Stimulated activated memory B cell treated with anti-CD40 and anti-IgM and Interleukin-4, amounts not matched to agents 10 μg/mL and 1 μg/mL and 100 μg/mL, for 72 hours (primary cell): Measurements from ENCODE around the gene CLEC5A.

ENCODE experiments used
- ATAC-seq: fragments of 150-1000 bp; cut with Tn5 transposase; 2 replicates; pipeline ENCODE4 v1.10.0; 2021
- H3K27ac Mint-ChIP-seq: one replicate; pipeline ENCODE4 v1.8.0; 2022; ENCODE audit warnings: mild to moderate bottlenecking, mixed read lengths
- H3K27me3 Mint-ChIP-seq: one replicate; pipeline ENCODE4 v1.8.0; 2022; ENCODE audit warnings: mixed read lengths
- H3K36me3 Mint-ChIP-seq: one replicate; pipeline ENCODE4 v1.8.0; 2022; ENCODE audit warnings: mixed read lengths
- H3K4me1 Mint-ChIP-seq: one replicate; pipeline ENCODE4 v1.8.0; 2022; ENCODE audit warnings: mixed read lengths
- H3K4me3 Mint-ChIP-seq: one replicate; pipeline ENCODE4 v1.8.0; 2022; ENCODE audit warnings: mild to moderate bottlenecking, moderate library complexity, mixed read lengths
- H3K9me3 Mint-ChIP-seq: one replicate; pipeline ENCODE4 v1.8.0; 2022; ENCODE audit warnings: mixed read lengths

CLEC5A gene

GRCh38 chr7:141960687-141961422 is 14.1 kb upstream of the CLEC5A start:
- no peak overlapping the region for H3K4me3 Mint-ChIP-seq
- peak; percentile 67 for ATAC-seq
- H3K27ac Mint-ChIP-seq = peak overlapping the region; percentile 33
- H3K9me3 Mint-ChIP-seq = peaks cover 14% of the 10 kb centered on the region
- no peaks in the 10 kb centered on the region for H3K36me3 Mint-ChIP-seq
- H3K27me3 Mint-ChIP-seq = no peaks in the 10 kb centered on the region
- peaks cover 18% of the 10 kb centered on the region for H3K4me1 Mint-ChIP-seq

GRCh38 chr7:141956084-141956483 is 9.3 kb upstream of the CLEC5A start:
- H3K4me1 Mint-ChIP-seq = peaks cover 14% of the 10 kb centered on the region
- no peak for ATAC-seq
- no peak overlapping the region for H3K4me3 Mint-ChIP-seq
- no peaks in the 10 kb centered on the region for H3K36me3 Mint-ChIP-seq
- peaks cover 7% of the 10 kb centered on the region for H3K9me3 Mint-ChIP-seq
- H3K27ac Mint-ChIP-seq = no peak overlapping the region
- H3K27me3 Mint-ChIP-seq = peaks cover 7% of the 10 kb centered on the region

GRCh38 chr7:141954334-141954733 is 7.6 kb upstream of the CLEC5A start:
- Mint-ChIP-seq H3K4me3 (no peak overlapping the region), H3K27me3 (peaks cover 7% of the 10 kb centered on the region), H3K4me1 (no peaks in the 10 kb centered on the region), H3K36me3 (no peaks in the 10 kb centered on the region), H3K27ac (no peak overlapping the region), H3K9me3 (peaks cover 3% of the 10 kb centered on the region)
- no peak for ATAC-seq

- no peak overlapping the region for H3K27ac Mint-ChIP-seq
- H3K9me3 Mint-ChIP-seq = peaks cover 3% of the 10 kb centered on the region
- peaks cover 7% of the 10 kb centered on the region for H3K27me3 Mint-ChIP-seq
- no peak for ATAC-seq
- no peaks in the 10 kb centered on the region for H3K36me3 Mint-ChIP-seq
- H3K4me1 Mint-ChIP-seq = no peaks in the 10 kb centered on the region
- H3K4me3 Mint-ChIP-seq = no peak overlapping the region
These were observed 5.7 kb upstream of the CLEC5A start for GRCh38 chr7:141952461-141952860.

DNA sequence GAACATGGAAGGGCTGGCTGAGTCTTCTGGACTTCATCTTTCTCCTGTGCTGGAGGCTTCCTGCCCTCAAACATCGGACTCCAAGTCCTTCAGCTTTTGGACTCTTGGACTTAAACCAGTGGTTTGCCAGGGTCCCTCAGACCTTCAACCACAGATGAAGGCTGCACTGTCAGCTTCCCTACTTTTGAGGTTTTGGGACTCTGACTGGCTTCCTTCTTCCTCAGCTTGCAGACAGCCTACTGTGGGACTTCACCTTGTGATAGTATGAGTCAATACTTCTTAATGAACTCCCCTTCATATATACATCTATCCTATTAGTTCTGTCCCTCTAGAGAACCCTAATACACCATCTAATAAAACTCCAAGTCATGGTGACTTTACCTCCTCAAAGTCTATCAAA is 4.0 kb upstream of the CLEC5A start:
- Mint-ChIP-seq H3K9me3 (no peaks in the 10 kb centered on the region), H3K4me1 (no peaks in the 10 kb centered on the region), H3K36me3 (no peaks in the 10 kb centered on the region), H3K27ac (no peak overlapping the region), H3K4me3 (no peak overlapping the region), H3K27me3 (peaks cover 7% of the 10 kb centered on the region)
- ATAC-seq = no peak

GRCh38 chr7:141949911-141950310 is 3.1 kb upstream of the CLEC5A start:
- H3K4me1 Mint-ChIP-seq = no peaks in the 10 kb centered on the region
- no peak overlapping the region for H3K4me3 Mint-ChIP-seq
- ATAC-seq = no peak
- H3K9me3 Mint-ChIP-seq = no peaks in the 10 kb centered on the region
- H3K27me3 Mint-ChIP-seq = peaks cover 7% of the 10 kb centered on the region
- no peaks in the 10 kb centered on the region for H3K36me3 Mint-ChIP-seq
- H3K27ac Mint-ChIP-seq = no peak overlapping the region

GRCh38 chr7:141949451-141949850 is 2.7 kb upstream of the CLEC5A start:
- H3K4me3 Mint-ChIP-seq = no peak overlapping the region
- peaks cover 7% of the 10 kb centered on the region for H3K27me3 Mint-ChIP-seq
- ATAC-seq = no peak
- no peak overlapping the region for H3K27ac Mint-ChIP-seq
- H3K4me1 Mint-ChIP-seq = no peaks in the 10 kb centered on the region
- no peaks in the 10 kb centered on the region for H3K36me3 Mint-ChIP-seq
- H3K9me3 Mint-ChIP-seq = no peaks in the 10 kb centered on the region

GRCh38 chr7:141949021-141949420 is 2.2 kb upstream of the CLEC5A start:
- Mint-ChIP-seq H3K4me1 (no peaks in the 10 kb centered on the region), H3K4me3 (no peak overlapping the region), H3K27ac (no peak overlapping the region), H3K9me3 (no peaks in the 10 kb centered on the region), H3K36me3 (no peaks in the 10 kb centered on the region), H3K27me3 (peaks cover 7% of the 10 kb centered on the region)
- ATAC-seq = no peak

GRCh38 chr7:141945356-141945755 is 1.4 kb downstream of the CLEC5A start:
- Mint-ChIP-seq H3K4me1 (no peaks in the 10 kb centered on the region), H3K27ac (no peak overlapping the region), H3K27me3 (no peaks in the 10 kb centered on the region), H3K4me3 (no peak overlapping the region), H3K36me3 (peaks cover 4% of the 10 kb centered on the region), H3K9me3 (peaks cover 10% of the 10 kb centered on the region)
- ATAC-seq = no peak

- peaks cover 7% of the 10 kb centered on the region for H3K36me3 Mint-ChIP-seq
- no peak for ATAC-seq
- no peaks in the 10 kb centered on the region for H3K27me3 Mint-ChIP-seq
- no peaks in the 10 kb centered on the region for H3K4me1 Mint-ChIP-seq
- H3K27ac Mint-ChIP-seq = no peak overlapping the region
- H3K9me3 Mint-ChIP-seq = peaks cover 14% of the 10 kb centered on the region
- H3K4me3 Mint-ChIP-seq = no peak overlapping the region
These were observed 2.0 kb downstream of the CLEC5A start for GRCh38 chr7:141944811-141945210.

DNA sequence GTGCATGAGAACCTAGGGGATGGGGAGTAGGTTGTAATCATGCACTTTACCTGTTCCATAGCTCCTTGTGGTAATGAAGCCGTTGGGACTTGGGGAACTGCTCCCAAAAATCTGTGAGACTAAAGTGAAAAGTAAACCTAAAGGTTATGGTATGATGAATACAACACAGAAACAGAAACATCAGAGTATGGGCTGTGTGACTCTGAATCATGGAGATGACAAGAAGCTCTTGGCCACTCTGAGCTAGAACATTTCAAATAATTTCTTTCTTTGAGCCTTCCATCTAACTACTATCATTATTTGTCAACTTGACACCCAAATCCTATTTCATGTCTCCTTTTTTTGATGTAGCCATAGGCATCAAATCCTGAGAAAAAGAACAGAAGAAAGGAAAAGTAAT is 2.9 kb downstream of the CLEC5A start:
- H3K27ac Mint-ChIP-seq = no peak overlapping the region
- peaks cover 19% of the 10 kb centered on the region for H3K9me3 Mint-ChIP-seq
- no peak overlapping the region for H3K4me3 Mint-ChIP-seq
- peaks cover 7% of the 10 kb centered on the region for H3K36me3 Mint-ChIP-seq
- H3K4me1 Mint-ChIP-seq = no peaks in the 10 kb centered on the region
- ATAC-seq = no peak
- no peaks in the 10 kb centered on the region for H3K27me3 Mint-ChIP-seq

GRCh38 chr7:141941075-141941474 is 5.7 kb downstream of the CLEC5A start:
- no peak overlapping the region for H3K4me3 Mint-ChIP-seq
- H3K9me3 Mint-ChIP-seq = peaks cover 19% of the 10 kb centered on the region
- peaks cover 7% of the 10 kb centered on the region for H3K36me3 Mint-ChIP-seq
- no peaks in the 10 kb centered on the region for H3K27me3 Mint-ChIP-seq
- H3K4me1 Mint-ChIP-seq = no peaks in the 10 kb centered on the region
- H3K27ac Mint-ChIP-seq = no peak overlapping the region
- ATAC-seq = no peak

DNA sequence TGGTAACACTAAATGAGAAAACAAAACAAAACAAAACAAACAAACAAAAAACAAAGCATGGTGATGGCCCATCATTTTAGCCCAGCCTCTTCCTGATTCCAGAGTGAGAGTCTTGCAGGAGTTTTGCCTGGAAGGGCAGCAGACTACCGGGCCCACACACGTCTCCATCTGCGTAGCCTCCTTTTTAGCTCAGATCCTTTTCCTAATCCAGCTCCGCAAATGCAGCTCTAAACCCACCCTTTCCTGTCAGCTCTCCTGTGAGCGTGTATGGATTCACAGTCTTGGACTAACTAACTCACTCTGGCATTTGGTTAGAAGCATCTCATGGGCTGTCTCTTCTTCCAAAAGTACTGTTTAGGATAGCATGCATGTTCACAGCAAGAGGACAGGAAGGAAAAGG is 16.6 kb downstream of the CLEC5A start:
- Mint-ChIP-seq H3K27me3 (peaks cover 5% of the 10 kb centered on the region), H3K4me1 (no peaks in the 10 kb centered on the region), H3K9me3 (peaks cover 2% of the 10 kb centered on the region), H3K36me3 (no peaks in the 10 kb centered on the region), H3K27ac (no peak overlapping the region), H3K4me3 (no peak overlapping the region)
- ATAC-seq = no peak

GRCh38 chr7:141928845-141929195 is 18.0 kb downstream of the CLEC5A start:
- Mint-ChIP-seq H3K27ac (no peak overlapping the region), H3K4me1 (no peaks in the 10 kb centered on the region), H3K9me3 (peaks cover 2% of the 10 kb centered on the region), H3K27me3 (peaks cover 2% of the 10 kb centered on the region), H3K4me3 (no peak overlapping the region), H3K36me3 (no peaks in the 10 kb centered on the region)
- no peak for ATAC-seq

GRCh38 chr7:141928146-141928844 is 18.5 kb downstream of the CLEC5A start:
- Mint-ChIP-seq H3K27ac (no peak overlapping the region), H3K9me3 (peaks cover 2% of the 10 kb centered on the region), H3K36me3 (no peaks in the 10 kb centered on the region), H3K4me1 (no peaks in the 10 kb centered on the region), H3K27me3 (no peaks in the 10 kb centered on the region), H3K4me3 (no peak overlapping the region)
- ATAC-seq = no peak

DNA sequence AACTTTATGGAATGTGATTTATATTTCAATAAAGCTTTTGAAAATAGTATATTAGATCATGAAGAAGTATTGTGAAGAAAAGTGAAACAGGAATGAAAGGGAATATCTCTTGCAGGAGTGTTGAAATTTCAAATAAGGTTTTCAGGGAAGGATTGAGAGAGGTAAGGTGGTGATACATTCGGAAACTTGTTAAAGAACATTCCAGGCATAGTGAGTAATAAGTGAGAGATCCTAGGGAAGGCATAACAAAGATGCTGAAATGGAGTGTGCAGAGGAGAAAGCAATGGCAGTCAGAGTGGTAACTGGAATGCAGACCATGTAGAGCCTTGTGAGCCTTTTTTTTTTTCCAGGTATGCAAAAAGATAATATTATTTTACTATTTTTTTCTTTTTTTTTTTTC is 26.5 kb downstream of the CLEC5A start:
- no peaks in the 10 kb centered on the region for H3K36me3 Mint-ChIP-seq
- no peak for ATAC-seq
- H3K4me1 Mint-ChIP-seq = no peaks in the 10 kb centered on the region
- peaks cover 3% of the 10 kb centered on the region for H3K9me3 Mint-ChIP-seq
- H3K27me3 Mint-ChIP-seq = no peaks in the 10 kb centered on the region
- no peak overlapping the region for H3K27ac Mint-ChIP-seq
- no peak overlapping the region for H3K4me3 Mint-ChIP-seq
